ENCODE data around the gene ANKRD23. TPM values are rescaled to one million over a fixed set of nuclear protein-coding genes. Genes with fewer than 3 reads are reported as not detected.

The ANKRD23 gene
- total and polyA plus RNA-seq, 2 of the 13 experiments (the other 11 are each of a cell fraction or from before 2014, with no cell fraction given): 1.5 to 1.6 TPM

- H3K9ac ChIP-seq (ENCODE audit: insufficient read depth, low read depth, low read length): no peak overlapping the region
- no peak overlapping the region for H3K4me3 ChIP-seq (replicated peaks in 1 of 3; ENCODE audit: insufficient read depth in 1 of 3, low read depth in 2 of 3, low read length in 3 of 3)
- H4K20me1 ChIP-seq (ENCODE audit: insufficient read depth, low read length): peaks cover 16% of the 10 kb centered on the region; the same call in 1 of the 2 replicates
- FAIRE-seq (no peak), DNase-seq (ENCODE audit: low spot score) (no peak), ATAC-seq (no peak)
- peaks cover 71% of the 10 kb centered on the region for H3K4me1 ChIP-seq (ENCODE audit: insufficient read depth, low read length)
- H3K79me2 ChIP-seq (ENCODE audit: insufficient read depth, low read length): peaks cover 26% of the 10 kb centered on the region
- H3K36me3 ChIP-seq (replicated peaks in 1 of 2; ENCODE audit: control insufficient read depth in 1 of 2, insufficient read depth in 2 of 2, low read length in 2 of 2): 0 out of 5 replicates have a peak, but pooled peaks cover 0 to 3% of the 10 kb centered on the region in 2 experiments
- CTCF ChIA-PET (ENCODE audit: low intra/inter-chr PET ratio, low total read pairs): no interaction called here
- 93% methylated on average over 4 of the region's 4 CpGs for WGBS (ENCODE audit: low lambda C conversion rate)
- intact Hi-C loops (cut with micrococcal nuclease; ENCODE audit: unreplicated experiment) (no loop called here), in situ Hi-C loops (cut with HindIII; ENCODE audit: extremely low pct_ligation_motif_present, low pct_unique_long_range_greater_than_20kb) (no loop called here)
- H3K27ac ChIP-seq (ENCODE audit: extremely low read length, insufficient read depth, low read length): no peak overlapping the region
- no TSS peak for BruUV-seq (replicated peaks)
- no peaks in the 10 kb centered on the region; a peak in 1 of 5 replicates for H3K27me3 ChIP-seq (ENCODE audit: control insufficient read depth in 1 of 2, insufficient read depth in 2 of 2, low read length in 2 of 2)
- POLR2A ChIA-PET: interaction anchor here (0.7 to 2.0 kb wide), 4 partner anchors 11 to 55 kb away, joined by 3 to 4 read pairs (median 4); partner anchors contain the start of gene ANKRD39
- no peak overlapping the region for H3K4me2 ChIP-seq (ENCODE audit: low read depth, low read length)
- no peak overlapping the region for H2AFZ ChIP-seq (ENCODE audit: low read length)
- H3K9me3 ChIP-seq (ENCODE audit: low read length): no peaks in the 10 kb centered on the region
- TF ChIP-seq ZNF850 (CRISPR knock-in tag; conservative IDR thresholded peaks at IDR 0.05) (no peak), SNAI1 (CRISPR knock-in tag; IDR thresholded peaks at IDR 0.05; ENCODE audit: borderline replicate concordance) (no peak), ATF7 (IDR thresholded peaks at IDR 0.05) (no peak), ATF7 (CRISPR knock-in tag; IDR thresholded peaks at IDR 0.05) (no peak), ZNF138 (CRISPR knock-in tag; IDR thresholded peaks at IDR 0.05; ENCODE audit: low read depth) (no peak), ZNF781 (CRISPR knock-in tag; IDR thresholded peaks at IDR 0.05; ENCODE audit: borderline replicate concordance, not compliant biosample characterization) (no peak), SAP130 (CRISPR knock-in tag; IDR thresholded peaks at IDR 0.05; ENCODE audit: low read depth) (no peak), ZKSCAN1 (IDR thresholded peaks at IDR 0.05; ENCODE audit: low read length) (no peak), KAT7 (CRISPR knock-in tag; IDR thresholded peaks at IDR 0.05; ENCODE audit: borderline replicate concordance) (no peak), ZNF44 (CRISPR knock-in tag; IDR thresholded peaks at IDR 0.05) (no peak), RBFOX2 (IDR thresholded peaks at IDR 0.05; ENCODE audit: low read depth, low read length) (no peak), ZNF737 (CRISPR knock-in tag; IDR thresholded peaks at IDR 0.05; ENCODE audit: borderline replicate concordance) (no peak)
- TF ChIP-seq, protein P1, sequence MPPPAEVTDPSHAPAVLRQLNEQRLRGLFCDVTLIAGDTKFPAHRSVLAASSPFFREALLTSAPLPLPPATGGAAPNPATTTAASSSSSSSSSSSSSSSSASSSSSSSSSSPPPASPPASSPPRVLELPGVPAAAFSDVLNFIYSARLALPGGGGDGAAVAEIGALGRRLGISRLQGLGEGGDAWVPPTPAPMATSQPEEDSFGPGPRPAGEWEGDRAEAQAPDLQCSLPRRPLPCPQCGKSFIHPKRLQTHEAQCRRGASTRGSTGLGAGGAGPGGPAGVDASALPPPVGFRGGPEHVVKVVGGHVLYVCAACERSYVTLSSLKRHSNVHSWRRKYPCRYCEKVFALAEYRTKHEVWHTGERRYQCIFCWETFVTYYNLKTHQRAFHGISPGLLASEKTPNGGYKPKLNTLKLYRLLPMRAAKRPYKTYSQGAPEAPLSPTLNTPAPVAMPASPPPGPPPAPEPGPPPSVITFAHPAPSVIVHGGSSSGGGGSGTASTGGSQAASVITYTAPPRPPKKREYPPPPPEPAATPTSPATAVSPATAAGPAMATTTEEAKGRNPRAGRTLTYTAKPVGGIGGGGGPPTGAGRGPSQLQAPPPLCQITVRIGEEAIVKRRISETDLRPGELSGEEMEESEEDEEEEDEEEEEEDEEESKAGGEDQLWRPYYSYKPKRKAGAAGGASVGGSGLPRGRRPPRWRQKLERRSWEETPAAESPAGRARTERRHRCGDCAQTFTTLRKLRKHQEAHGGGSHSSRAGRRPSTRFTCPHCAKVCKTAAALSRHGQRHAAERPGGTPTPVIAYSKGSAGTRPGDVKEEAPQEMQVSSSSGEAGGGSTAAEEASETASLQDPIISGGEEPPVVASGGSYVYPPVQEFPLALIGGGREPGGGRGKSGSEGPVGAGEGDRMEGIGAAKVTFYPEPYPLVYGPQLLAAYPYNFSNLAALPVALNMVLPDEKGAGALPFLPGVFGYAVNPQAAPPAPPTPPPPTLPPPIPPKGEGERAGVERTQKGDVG (CRISPR knock-in tag; IDR thresholded peaks at IDR 0.05; ENCODE audit: borderline replicate concordance): no peak
- TF ChIP-seq, protein P2, sequence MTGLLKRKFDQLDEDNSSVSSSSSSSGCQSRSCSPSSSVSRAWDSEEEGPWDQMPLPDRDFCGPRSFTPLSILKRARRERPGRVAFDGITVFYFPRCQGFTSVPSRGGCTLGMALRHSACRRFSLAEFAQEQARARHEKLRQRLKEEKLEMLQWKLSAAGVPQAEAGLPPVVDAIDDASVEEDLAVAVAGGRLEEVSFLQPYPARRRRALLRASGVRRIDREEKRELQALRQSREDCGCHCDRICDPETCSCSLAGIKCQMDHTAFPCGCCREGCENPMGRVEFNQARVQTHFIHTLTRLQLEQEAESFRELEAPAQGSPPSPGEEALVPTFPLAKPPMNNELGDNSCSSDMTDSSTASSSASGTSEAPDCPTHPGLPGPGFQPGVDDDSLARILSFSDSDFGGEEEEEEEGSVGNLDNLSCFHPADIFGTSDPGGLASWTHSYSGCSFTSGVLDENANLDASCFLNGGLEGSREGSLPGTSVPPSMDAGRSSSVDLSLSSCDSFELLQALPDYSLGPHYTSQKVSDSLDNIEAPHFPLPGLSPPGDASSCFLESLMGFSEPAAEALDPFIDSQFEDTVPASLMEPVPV (CRISPR knock-in tag; IDR thresholded peaks at IDR 0.05): no peak
- TF ChIP-seq, protein P3, sequence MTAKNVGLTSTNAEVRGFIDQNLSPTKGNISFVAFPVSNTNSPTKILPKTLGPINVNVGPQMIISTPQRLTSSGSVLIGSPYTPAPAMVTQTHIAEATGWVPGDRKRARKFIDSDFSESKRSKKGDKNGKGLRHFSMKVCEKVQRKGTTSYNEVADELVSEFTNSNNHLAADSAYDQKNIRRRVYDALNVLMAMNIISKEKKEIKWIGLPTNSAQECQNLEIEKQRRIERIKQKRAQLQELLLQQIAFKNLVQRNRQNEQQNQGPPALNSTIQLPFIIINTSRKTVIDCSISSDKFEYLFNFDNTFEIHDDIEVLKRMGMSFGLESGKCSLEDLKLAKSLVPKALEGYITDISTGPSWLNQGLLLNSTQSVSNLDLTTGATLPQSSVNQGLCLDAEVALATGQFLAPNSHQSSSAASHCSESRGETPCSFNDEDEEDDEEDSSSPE (CRISPR knock-in tag; IDR thresholded peaks at IDR 0.05): no peak
- TF ChIP-seq, protein P4, sequence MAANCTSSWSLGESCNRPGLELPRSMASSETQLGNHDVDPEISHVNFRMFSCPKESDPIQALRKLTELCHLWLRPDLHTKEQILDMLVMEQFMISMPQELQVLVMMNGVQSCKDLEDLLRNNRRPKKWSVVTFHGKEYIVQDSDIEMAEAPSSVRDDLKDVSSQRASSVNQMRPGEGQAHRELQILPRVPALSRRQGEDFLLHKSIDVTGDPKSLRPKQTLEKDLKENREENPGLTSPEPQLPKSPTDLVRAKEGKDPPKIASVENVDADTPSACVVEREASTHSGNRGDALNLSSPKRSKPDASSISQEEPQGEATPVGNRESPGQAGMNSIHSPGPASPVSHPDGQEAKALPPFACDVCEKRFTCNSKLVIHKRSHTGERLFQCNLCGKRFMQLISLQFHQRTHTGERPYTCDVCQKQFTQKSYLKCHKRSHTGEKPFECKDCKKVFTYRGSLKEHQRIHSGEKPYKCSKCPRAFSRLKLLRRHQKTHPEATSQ (CRISPR knock-in tag; IDR thresholded peaks at IDR 0.05; ENCODE audit: borderline replicate concordance): no peak
These were observed 30.2 kb downstream of the ANKRD23 start for GRCh38 chr2:96813656-96814055.

Data from HepG2 (cell line).